ENCODE data around the gene ZNF862. TPM values are rescaled to one million over a fixed set of nuclear protein-coding genes. Genes with fewer than 3 reads are reported as not detected.

The ZNF862 gene
- total and polyA plus RNA-seq, 2 of the 8 experiments (the other 6 are each of a cell fraction or from before 2014, with no cell fraction given) = 1.8 to 3.9 TPM

DNA sequence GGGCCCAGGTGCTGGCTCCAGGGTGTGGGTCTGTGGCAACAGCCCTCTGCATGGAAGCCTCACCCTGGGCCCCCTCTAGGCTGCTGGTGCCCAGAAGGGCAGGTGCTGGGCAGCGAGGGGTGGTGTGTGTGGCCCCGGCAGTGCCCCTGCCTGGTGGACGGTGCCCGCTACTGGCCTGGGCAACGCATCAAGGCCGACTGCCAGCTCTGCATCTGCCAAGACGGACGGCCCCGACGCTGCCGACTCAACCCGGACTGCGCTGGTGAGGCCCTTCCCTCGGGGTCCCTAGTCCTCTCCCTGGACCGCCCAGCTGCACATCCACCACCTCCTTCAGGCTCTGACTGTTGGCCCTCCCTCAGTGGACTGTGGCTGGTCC is 46.0 kb upstream of the ZNF862 start (continued):
- TF ChIP-seq, protein P1, sequence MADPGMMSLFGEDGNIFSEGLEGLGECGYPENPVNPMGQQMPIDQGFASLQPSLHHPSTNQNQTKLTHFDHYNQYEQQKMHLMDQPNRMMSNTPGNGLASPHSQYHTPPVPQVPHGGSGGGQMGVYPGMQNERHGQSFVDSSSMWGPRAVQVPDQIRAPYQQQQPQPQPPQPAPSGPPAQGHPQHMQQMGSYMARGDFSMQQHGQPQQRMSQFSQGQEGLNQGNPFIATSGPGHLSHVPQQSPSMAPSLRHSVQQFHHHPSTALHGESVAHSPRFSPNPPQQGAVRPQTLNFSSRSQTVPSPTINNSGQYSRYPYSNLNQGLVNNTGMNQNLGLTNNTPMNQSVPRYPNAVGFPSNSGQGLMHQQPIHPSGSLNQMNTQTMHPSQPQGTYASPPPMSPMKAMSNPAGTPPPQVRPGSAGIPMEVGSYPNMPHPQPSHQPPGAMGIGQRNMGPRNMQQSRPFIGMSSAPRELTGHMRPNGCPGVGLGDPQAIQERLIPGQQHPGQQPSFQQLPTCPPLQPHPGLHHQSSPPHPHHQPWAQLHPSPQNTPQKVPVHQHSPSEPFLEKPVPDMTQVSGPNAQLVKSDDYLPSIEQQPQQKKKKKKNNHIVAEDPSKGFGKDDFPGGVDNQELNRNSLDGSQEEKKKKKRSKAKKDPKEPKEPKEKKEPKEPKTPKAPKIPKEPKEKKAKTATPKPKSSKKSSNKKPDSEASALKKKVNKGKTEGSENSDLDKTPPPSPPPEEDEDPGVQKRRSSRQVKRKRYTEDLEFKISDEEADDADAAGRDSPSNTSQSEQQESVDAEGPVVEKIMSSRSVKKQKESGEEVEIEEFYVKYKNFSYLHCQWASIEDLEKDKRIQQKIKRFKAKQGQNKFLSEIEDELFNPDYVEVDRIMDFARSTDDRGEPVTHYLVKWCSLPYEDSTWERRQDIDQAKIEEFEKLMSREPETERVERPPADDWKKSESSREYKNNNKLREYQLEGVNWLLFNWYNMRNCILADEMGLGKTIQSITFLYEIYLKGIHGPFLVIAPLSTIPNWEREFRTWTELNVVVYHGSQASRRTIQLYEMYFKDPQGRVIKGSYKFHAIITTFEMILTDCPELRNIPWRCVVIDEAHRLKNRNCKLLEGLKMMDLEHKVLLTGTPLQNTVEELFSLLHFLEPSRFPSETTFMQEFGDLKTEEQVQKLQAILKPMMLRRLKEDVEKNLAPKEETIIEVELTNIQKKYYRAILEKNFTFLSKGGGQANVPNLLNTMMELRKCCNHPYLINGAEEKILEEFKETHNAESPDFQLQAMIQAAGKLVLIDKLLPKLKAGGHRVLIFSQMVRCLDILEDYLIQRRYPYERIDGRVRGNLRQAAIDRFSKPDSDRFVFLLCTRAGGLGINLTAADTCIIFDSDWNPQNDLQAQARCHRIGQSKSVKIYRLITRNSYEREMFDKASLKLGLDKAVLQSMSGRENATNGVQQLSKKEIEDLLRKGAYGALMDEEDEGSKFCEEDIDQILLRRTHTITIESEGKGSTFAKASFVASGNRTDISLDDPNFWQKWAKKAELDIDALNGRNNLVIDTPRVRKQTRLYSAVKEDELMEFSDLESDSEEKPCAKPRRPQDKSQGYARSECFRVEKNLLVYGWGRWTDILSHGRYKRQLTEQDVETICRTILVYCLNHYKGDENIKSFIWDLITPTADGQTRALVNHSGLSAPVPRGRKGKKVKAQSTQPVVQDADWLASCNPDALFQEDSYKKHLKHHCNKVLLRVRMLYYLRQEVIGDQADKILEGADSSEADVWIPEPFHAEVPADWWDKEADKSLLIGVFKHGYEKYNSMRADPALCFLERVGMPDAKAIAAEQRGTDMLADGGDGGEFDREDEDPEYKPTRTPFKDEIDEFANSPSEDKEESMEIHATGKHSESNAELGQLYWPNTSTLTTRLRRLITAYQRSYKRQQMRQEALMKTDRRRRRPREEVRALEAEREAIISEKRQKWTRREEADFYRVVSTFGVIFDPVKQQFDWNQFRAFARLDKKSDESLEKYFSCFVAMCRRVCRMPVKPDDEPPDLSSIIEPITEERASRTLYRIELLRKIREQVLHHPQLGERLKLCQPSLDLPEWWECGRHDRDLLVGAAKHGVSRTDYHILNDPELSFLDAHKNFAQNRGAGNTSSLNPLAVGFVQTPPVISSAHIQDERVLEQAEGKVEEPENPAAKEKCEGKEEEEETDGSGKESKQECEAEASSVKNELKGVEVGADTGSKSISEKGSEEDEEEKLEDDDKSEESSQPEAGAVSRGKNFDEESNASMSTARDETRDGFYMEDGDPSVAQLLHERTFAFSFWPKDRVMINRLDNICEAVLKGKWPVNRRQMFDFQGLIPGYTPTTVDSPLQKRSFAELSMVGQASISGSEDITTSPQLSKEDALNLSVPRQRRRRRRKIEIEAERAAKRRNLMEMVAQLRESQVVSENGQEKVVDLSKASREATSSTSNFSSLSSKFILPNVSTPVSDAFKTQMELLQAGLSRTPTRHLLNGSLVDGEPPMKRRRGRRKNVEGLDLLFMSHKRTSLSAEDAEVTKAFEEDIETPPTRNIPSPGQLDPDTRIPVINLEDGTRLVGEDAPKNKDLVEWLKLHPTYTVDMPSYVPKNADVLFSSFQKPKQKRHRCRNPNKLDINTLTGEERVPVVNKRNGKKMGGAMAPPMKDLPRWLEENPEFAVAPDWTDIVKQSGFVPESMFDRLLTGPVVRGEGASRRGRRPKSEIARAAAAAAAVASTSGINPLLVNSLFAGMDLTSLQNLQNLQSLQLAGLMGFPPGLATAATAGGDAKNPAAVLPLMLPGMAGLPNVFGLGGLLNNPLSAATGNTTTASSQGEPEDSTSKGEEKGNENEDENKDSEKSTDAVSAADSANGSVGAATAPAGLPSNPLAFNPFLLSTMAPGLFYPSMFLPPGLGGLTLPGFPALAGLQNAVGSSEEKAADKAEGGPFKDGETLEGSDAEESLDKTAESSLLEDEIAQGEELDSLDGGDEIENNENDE (IDR thresholded peaks at IDR 0.05; ENCODE audit: insufficient replicate concordance, low read length) = no peak
- no peak for TF ChIP-seq EZH2 (IDR thresholded peaks at IDR 0.05; ENCODE audit: low read depth, low read length, severe bottlenecking)
- TF ChIP-seq SIX5 (IDR thresholded peaks at IDR 0.05; ENCODE audit: low read depth, low read length) = no peak
- no peak for TF ChIP-seq POLR2A (IDR thresholded peaks at IDR 0.05; ENCODE audit: control extremely low read depth in 1 of 2, low read depth in 2 of 2, low read length in 2 of 2)
- TF ChIP-seq RNF2 (IDR thresholded peaks at IDR 0.05; ENCODE audit: borderline replicate concordance, low read depth, low read length, missing control alignments, poor library complexity, severe bottlenecking) = no peak
- TF ChIP-seq BCL11A (IDR thresholded peaks at IDR 0.05; ENCODE audit: low read depth in 2 of 2, low read length in 2 of 2) = no peak
- TF ChIP-seq BACH1 (IDR thresholded peaks at IDR 0.05; ENCODE audit: low read length) = no peak
- no peak for TF ChIP-seq PHF8 (conservative IDR thresholded peaks at IDR 0.05; ENCODE audit: low read depth, low read length)
- no peak for TF ChIP-seq ZNF274 (IDR thresholded peaks at IDR 0.05; ENCODE audit: borderline replicate concordance, extremely low read depth, low read length)
- no peak for TF ChIP-seq CHD2 (IDR thresholded peaks at IDR 0.05; ENCODE audit: low read length)
- TF ChIP-seq TCF12 (IDR thresholded peaks at IDR 0.05; ENCODE audit: low read depth, low read length) = no peak
- TF ChIP-seq GABPA (IDR thresholded peaks at IDR 0.05; ENCODE audit: borderline replicate concordance, insufficient read depth, low read length) = no peak
